Thymus (tissue), 11 donors: ENCODE measurements around the gene CHAT. TPM values are rescaled to one million over a fixed set of nuclear protein-coding genes. Genes with fewer than 3 reads are reported as not detected.

Experiments used
- DNase-seq, 9 donors: peaks; one replicate each; pipeline ENCODE4 v3.0.0-alpha.2; 2013; ENCODE audit warnings: low spot score in 9 of 9, low read depth in 6 of 9, missing footprints in 1 of 9
- H3K27ac ChIP-seq, 2 donors: one replicate each; pipeline ENCODE4 v1.5.1; 2013; ENCODE audit warnings: control low read depth in 1 of 2, low read depth in 1 of 2, low read length in 1 of 2, mild to moderate bottlenecking in 1 of 2, moderate library complexity in 1 of 2
- H3K27me3 ChIP-seq, 2 donors: one replicate each; pipeline ENCODE4 v1.5.1; 2013; ENCODE audit warnings: low read length in 1 of 2; ENCODE audit not compliant: control insufficient read depth in 2 of 2, insufficient read depth in 1 of 2
- H3K36me3 ChIP-seq, 2 donors: one replicate each; pipeline ENCODE4 v1.5.1; 2013; ENCODE audit warnings: low read length in 1 of 2, mild to moderate bottlenecking in 1 of 2, moderate library complexity in 1 of 2; ENCODE audit not compliant: control insufficient read depth in 2 of 2, insufficient read depth in 2 of 2
- H3K4me1 ChIP-seq, 2 donors: one replicate each; pipeline ENCODE4 v1.5.1; 2013; ENCODE audit warnings: low read length in 2 of 2; ENCODE audit not compliant: control insufficient read depth in 2 of 2, insufficient read depth in 2 of 2
- H3K4me3 ChIP-seq, 2 donors: one replicate each; pipeline ENCODE4 v1.5.1; 2013; ENCODE audit warnings: low read length in 2 of 2, control low read depth in 1 of 2, mild to moderate bottlenecking in 1 of 2
- H3K9me3 ChIP-seq, 2 donors: one replicate each; pipeline ENCODE4 v1.5.1; 2013; ENCODE audit warnings: low read length in 1 of 2, mild to moderate bottlenecking in 1 of 2; ENCODE audit not compliant: control insufficient read depth in 2 of 2, insufficient read depth in 1 of 2
- WGBS: extraction: QIAGEN DNeasy Blood & Tissue Kit; methylation state at CpG from one replicate; pipeline ENCODE4 v1.1.7; 2013; 5-methylcytosine and 5-hydroxymethylcytosine counted together
- polyA plus RNA-seq: library from polyadenylated mRNA; stranded (reverse); fragments of 200-250 nt; gene quantifications from one replicate; pipeline ENCODE4 v1.2.3, GENCODE V29; 2013
- total RNA-seq: library from RNA; stranded (reverse); fragments of 120-200 nt; gene quantifications from one replicate; pipeline ENCODE4 v1.2.4, GENCODE V29; 2013
- donor health status: healthy.

The CHAT gene
- total and polyA plus RNA-seq, 2 donors, result 0.09 TPM; not detected in 1

GRCh38 chr10:49620841-49621378 is 7.1 kb downstream of the CHAT start:
- H3K27ac ChIP-seq, result no peak overlapping the region
- no peaks in the 10 kb centered on the region for H3K36me3 ChIP-seq
- H3K4me1 ChIP-seq, result no peaks in the 10 kb centered on the region
- H3K9me3 ChIP-seq, result peaks cover 0 to 6% of the 10 kb centered on the region in 2 donors
- no peak overlapping the region for H3K4me3 ChIP-seq
- 63% methylated on average over 6 of the region's 6 CpGs for WGBS
- peaks cover under 1 to 56% of the 10 kb centered on the region in 2 donors for H3K27me3 ChIP-seq
- DNase-seq, result no peak

- Histone ChIP-seq H3K4me3 (no peak overlapping the region), H3K27me3 (peaks cover 0 to 50% of the 10 kb centered on the region in 2 donors), H3K4me1 (no peaks in the 10 kb centered on the region), H3K36me3 (no peaks in the 10 kb centered on the region), H3K27ac (no peak overlapping the region), H3K9me3 (no peaks in the 10 kb centered on the region)
- 61% methylated on average over 6 of the region's 6 CpGs for WGBS
- DNase-seq, result no peak
Measured at GRCh38 chr10:49621561-49621960, 7.7 kb downstream of the CHAT start.

- H3K9me3 ChIP-seq, result no peaks in the 10 kb centered on the region
- no peak overlapping the region for H3K4me3 ChIP-seq
- H3K27me3 ChIP-seq, result peaks cover 0 to 38% of the 10 kb centered on the region in 2 donors
- H3K36me3 ChIP-seq, result no peaks in the 10 kb centered on the region
- no peaks in the 10 kb centered on the region for H3K4me1 ChIP-seq
- no peak overlapping the region for H3K27ac ChIP-seq
- no peak for DNase-seq
- 77% methylated on average over 11 of the region's 11 CpGs for WGBS
Measured at GRCh38 chr10:49622426-49623425, 8.9 kb downstream of the CHAT start.

- H3K4me3 ChIP-seq, result no peak overlapping the region
- 85% methylated on average over 5 of the region's 5 CpGs for WGBS
- no peaks in the 10 kb centered on the region for H3K4me1 ChIP-seq
- DNase-seq, result no peak
- H3K27me3 ChIP-seq, result peaks cover 0 to 24% of the 10 kb centered on the region in 2 donors
- no peak overlapping the region for H3K27ac ChIP-seq
- H3K9me3 ChIP-seq, result no peaks in the 10 kb centered on the region
- H3K36me3 ChIP-seq, result no peaks in the 10 kb centered on the region
Measured at GRCh38 chr10:49624629-49625028, 10.8 kb downstream of the CHAT start.

GRCh38 chr10:49625411-49625810 is 11.6 kb downstream of the CHAT start:
- Histone ChIP-seq H3K4me1 (no peaks in the 10 kb centered on the region), H3K36me3 (no peaks in the 10 kb centered on the region), H3K9me3 (no peaks in the 10 kb centered on the region), H3K4me3 (no peak overlapping the region), H3K27ac (no peak overlapping the region), H3K27me3 (peaks cover 0 to 18% of the 10 kb centered on the region in 2 donors)
- 90% methylated on average over 10 of the region's 10 CpGs for WGBS
- no peak for DNase-seq

GRCh38 chr10:49627038-49627437 is 13.2 kb downstream of the CHAT start:
- Histone ChIP-seq H3K4me3 (no peak overlapping the region), H3K27me3 (peaks cover 0 to 12% of the 10 kb centered on the region in 2 donors), H3K27ac (no peak overlapping the region), H3K9me3 (no peaks in the 10 kb centered on the region), H3K4me1 (no peaks in the 10 kb centered on the region), H3K36me3 (no peaks in the 10 kb centered on the region)
- whole genome bisulfite sequencing, result 93% methylated on average over 7 of the region's 7 CpGs
- no peak for DNase-seq

GRCh38 chr10:49627644-49628247 is 13.9 kb downstream of the CHAT start:
- no peak for DNase-seq
- H3K4me3 ChIP-seq, result no peak overlapping the region
- no peaks in the 10 kb centered on the region for H3K4me1 ChIP-seq
- H3K36me3 ChIP-seq, result no peaks in the 10 kb centered on the region
- 93% methylated on average over 18 of the region's 18 CpGs for WGBS
- peaks cover 0 to 14% of the 10 kb centered on the region in 2 donors for H3K27me3 ChIP-seq
- no peaks in the 10 kb centered on the region for H3K9me3 ChIP-seq
- H3K27ac ChIP-seq, result no peak overlapping the region

- no peak overlapping the region for H3K4me3 ChIP-seq
- 94% methylated on average over 8 of the region's 8 CpGs for WGBS
- no peak for DNase-seq
Measured at GRCh38 chr10:49628599-49628998, 14.8 kb downstream of the CHAT start.

GRCh38 chr10:49629431-49629881 is 15.6 kb downstream of the CHAT start:
- Histone ChIP-seq H3K9me3 (no peaks in the 10 kb centered on the region), H3K27me3 (peaks cover 0 to 26% of the 10 kb centered on the region in 2 donors), H3K4me1 (no peaks in the 10 kb centered on the region), H3K27ac (no peak overlapping the region), H3K4me3 (no peak overlapping the region), H3K36me3 (no peaks in the 10 kb centered on the region)
- 84% methylated on average over 9 of the region's 9 CpGs for WGBS
- DNase-seq, result no peak

More at GRCh38 chr10:49628599-49628998, 14.8 kb downstream of the CHAT start:
- H3K9me3 ChIP-seq, result no peaks in the 10 kb centered on the region
- no peaks in the 10 kb centered on the region for H3K36me3 ChIP-seq
- no peaks in the 10 kb centered on the region for H3K4me1 ChIP-seq
- H3K27ac ChIP-seq, result no peak overlapping the region
- peaks cover 0 to 20% of the 10 kb centered on the region in 2 donors for H3K27me3 ChIP-seq
